Kidney epithelial cell (primary cell): ENCODE measurements around the gene U2AF2. TPM values are rescaled to one million over a fixed set of nuclear protein-coding genes. Genes with fewer than 3 reads are reported as not detected.

Source experiments
- DNase-seq: peaks from one replicate; pipeline ENCODE4 v3.0.0-alpha.2; 2010; ENCODE audit warnings: low read depth
- H3K27me3 ChIP-seq: 2 replicates; pipeline ENCODE4 v1.6.0; 2011; ENCODE audit warnings: low read length; ENCODE audit not compliant: control insufficient read depth, insufficient read depth
- H3K36me3 ChIP-seq: 2 replicates; pipeline ENCODE4 v1.5.1; 2011; ENCODE audit warnings: low read length; ENCODE audit not compliant: control insufficient read depth, insufficient read depth
- H3K4me3 ChIP-seq: 2 replicates; pipeline ENCODE4 v1.5.1; 2011; ENCODE audit warnings: low read depth, mild to moderate bottlenecking, control low read depth, low read length
- CTCF ChIP-seq: IDR thresholded peaks from 2 replicates; pipeline ENCODE4 v1.5.1; 2011; ENCODE audit warnings: mild to moderate bottlenecking, moderate library complexity, low read length, control low read depth, inconsistent platforms; ENCODE audit not compliant: insufficient read depth, poor library complexity, severe bottlenecking
- total RNA-seq: library from RNA; depleted of rRNA; stranded (reverse); fragments of >200 nt; gene quantifications from 2 replicates; pipeline ENCODE4 v1.2.3, GENCODE V29; 2015

The U2AF2 gene
- total RNA-seq, 1 donor from 2014 or later: 153 TPM

GRCh38 chr19:55694241-55694655 is 39.4 kb downstream of the U2AF2 start:
- H3K36me3 ChIP-seq: peaks cover 3% of the 10 kb centered on the region
- H3K4me3 ChIP-seq: no peak overlapping the region
- no peaks in the 10 kb centered on the region for H3K27me3 ChIP-seq
- no peak for DNase-seq
- TF ChIP-seq CTCF: no peak

GRCh38 chr19:55694656-55695491 is 40.0 kb downstream of the U2AF2 start:
- H3K4me3 ChIP-seq: no peak overlapping the region
- no peak for TF ChIP-seq CTCF
- DNase-seq: no peak
- no peaks in the 10 kb centered on the region for H3K27me3 ChIP-seq
- H3K36me3 ChIP-seq: peaks cover 1% of the 10 kb centered on the region

GRCh38 chr19:55695511-55696290 is 40.9 kb downstream of the U2AF2 start:
- Histone ChIP-seq H3K27me3 (no peaks in the 10 kb centered on the region), H3K36me3 (no peaks in the 10 kb centered on the region), H3K4me3 (no peak overlapping the region)
- no peak for TF ChIP-seq CTCF
- no peak for DNase-seq

GRCh38 chr19:55696301-55697068 is 41.6 kb downstream of the U2AF2 start:
- H3K27me3 ChIP-seq: no peaks in the 10 kb centered on the region
- no peak overlapping the region for H3K4me3 ChIP-seq
- TF ChIP-seq CTCF: no peak
- DNase-seq: no peak
- H3K36me3 ChIP-seq: no peaks in the 10 kb centered on the region

GRCh38 chr19:55697069-55697440 is 42.2 kb downstream of the U2AF2 start:
- Histone ChIP-seq H3K4me3 (no peak overlapping the region), H3K36me3 (no peaks in the 10 kb centered on the region), H3K27me3 (no peaks in the 10 kb centered on the region)
- DNase-seq: no peak
- TF ChIP-seq CTCF: no peak
